A172 (cell line): ENCODE measurements around the gene TBC1D32. TPM values are rescaled to one million over a fixed set of nuclear protein-coding genes. Genes with fewer than 3 reads are reported as not detected.
"Not testable (repeated sequence)": the region's sequence is repeated elsewhere in the genome, so short reads cannot be mapped to it uniquely, and the experiment has no call there.

Experiments
- DNase-seq: peaks from one replicate; pipeline ENCODE4 v3.0.0-alpha.2; 2015; ENCODE audit warnings: low spot score
- total RNA-seq: library from RNA; depleted of rRNA; stranded (reverse); fragments of >200 nt; shearing (Covaris generic); gene quantifications from 2 replicates; pipeline ENCODE4 v1.2.3, GENCODE V29; 2014

The TBC1D32 gene
- total RNA-seq, 1 experiment from 2014 or later: 5.7 TPM

- DNase-seq: no peak
Observed at GRCh38 chr6:121321282-121321681, 13.0 kb downstream of the TBC1D32 start.

- no peak for DNase-seq
Observed at GRCh38 chr6:121319603-121320002, 14.7 kb downstream of the TBC1D32 start.

- DNase-seq: no peak
Observed at GRCh38 chr6:121319112-121319553, 15.1 kb downstream of the TBC1D32 start.

GRCh38 chr6:121314381-121315112, 19.7 kb downstream of the TBC1D32 start:
- no peak for DNase-seq

- not testable (repeated sequence) for DNase-seq
Observed at GRCh38 chr6:121311814-121312213, 22.5 kb downstream of the TBC1D32 start.

GRCh38 chr6:121310495-121310894, 23.8 kb downstream of the TBC1D32 start:
- DNase-seq: no peak

- DNase-seq: peak; percentile 10
Observed at GRCh38 chr6:121309768-121310469, 24.4 kb downstream of the TBC1D32 start.

GRCh38 chr6:121305957-121306607, 28.2 kb downstream of the TBC1D32 start:
- peak; percentile 35 for DNase-seq

- DNase-seq: no peak
Observed at GRCh38 chr6:121302882-121303281, 31.4 kb downstream of the TBC1D32 start.

- not testable (repeated sequence) for DNase-seq
Observed at GRCh38 chr6:121301156-121301555, 33.1 kb downstream of the TBC1D32 start.

- no peak for DNase-seq
Observed at GRCh38 chr6:121297694-121298093, 36.6 kb downstream of the TBC1D32 start.

GRCh38 chr6:121285041-121285440, 49.2 kb downstream of the TBC1D32 start:
- DNase-seq: peak; percentile 7

- DNase-seq: no peak
Observed at GRCh38 chr6:121274666-121275295, 59.5 kb downstream of the TBC1D32 start.

GRCh38 chr6:121263742-121264141, 70.5 kb downstream of the TBC1D32 start:
- DNase-seq: no peak

- peak; percentile 78 for DNase-seq
Observed at GRCh38 chr6:121260651-121261102, 73.6 kb downstream of the TBC1D32 start.

GRCh38 chr6:121247386-121247785, 86.9 kb downstream of the TBC1D32 start:
- DNase-seq: no peak

- no peak for DNase-seq
Observed at GRCh38 chr6:121242386-121242785, 91.9 kb downstream of the TBC1D32 start.

GRCh38 chr6:121237859-121238258, 96.4 kb downstream of the TBC1D32 start:
- DNase-seq: no peak

GRCh38 chr6:121236984-121237383, 97.3 kb downstream of the TBC1D32 start:
- DNase-seq: no peak

GRCh38 chr6:121235386-121235785, 98.9 kb downstream of the TBC1D32 start:
- DNase-seq: no peak

GRCh38 chr6:121223930-121224329, 110.3 kb downstream of the TBC1D32 start:
- DNase-seq: no peak

- no peak for DNase-seq
Observed at GRCh38 chr6:121223212-121223611, 111.1 kb downstream of the TBC1D32 start.
